Measurements from ENCODE around the gene TTC6.

Gene TTC6

GRCh38 chr14:37590428-37591139, 4.8 kb upstream of the TTC6 start:
- TF ChIP-seq ZNF274 (IDR thresholded peaks at IDR 0.05; ENCODE audit: low read depth, low read length), result no peak
- no peak overlapping the region; the same call in 1 of the 2 replicates for H3K4me3 ChIP-seq (ENCODE audit: low read length)

- no peak overlapping the region; the same call in 1 of the 2 replicates for H3K4me3 ChIP-seq (ENCODE audit: low read length)
- TF ChIP-seq ZNF274 (IDR thresholded peaks at IDR 0.05; ENCODE audit: low read depth, low read length), result no peak
Measured at GRCh38 chr14:37591311-37591940, 4.0 kb upstream of the TTC6 start.

- no peak for TF ChIP-seq ZNF274 (IDR thresholded peaks at IDR 0.05; ENCODE audit: low read depth, low read length)
- no peak overlapping the region for H3K4me3 ChIP-seq (ENCODE audit: low read length)
Measured at GRCh38 chr14:37591941-37592481, 3.4 kb upstream of the TTC6 start.

GRCh38 chr14:37592482-37593408, 2.7 kb upstream of the TTC6 start:
- TF ChIP-seq ZNF274 (IDR thresholded peaks at IDR 0.05; ENCODE audit: low read depth, low read length), result no peak
- H3K4me3 ChIP-seq (ENCODE audit: low read length), result peak overlapping the region; percentile 48; the same call in 1 of the 2 replicates

- H3K4me3 ChIP-seq (ENCODE audit: low read length), result peak overlapping the region; percentile 48; the same call in 1 of the 2 replicates
- no peak for TF ChIP-seq ZNF274 (IDR thresholded peaks at IDR 0.05; ENCODE audit: low read depth, low read length)
Measured at GRCh38 chr14:37593511-37594237, 1.8 kb upstream of the TTC6 start.

GRCh38 chr14:37594238-37594970, 1.0 kb upstream of the TTC6 start:
- H3K4me3 ChIP-seq (ENCODE audit: low read length), result peak overlapping the region; percentile 48
- no peak for TF ChIP-seq ZNF274 (IDR thresholded peaks at IDR 0.05; ENCODE audit: low read depth, low read length)

- peak overlapping the region; percentile 39 for H3K4me3 ChIP-seq (ENCODE audit: low read length)
Measured at GRCh38 chr14:37595809-37596621, 586 bp downstream of the TTC6 start.

GRCh38 chr14:37596790-37597472, 1.5 kb downstream of the TTC6 start:
- no peak for TF ChIP-seq ZNF274 (IDR thresholded peaks at IDR 0.05; ENCODE audit: low read depth, low read length)
- H3K4me3 ChIP-seq (ENCODE audit: low read length), result no peak overlapping the region

More at GRCh38 chr14:37595809-37596621, 586 bp downstream of the TTC6 start:
- no peak for TF ChIP-seq ZNF274 (IDR thresholded peaks at IDR 0.05; ENCODE audit: low read depth, low read length)

- H3K4me3 ChIP-seq (ENCODE audit: low read length), result no peak overlapping the region
- TF ChIP-seq ZNF274 (IDR thresholded peaks at IDR 0.05; ENCODE audit: low read depth, low read length), result no peak
Measured at GRCh38 chr14:37597538-37597913, 2.1 kb downstream of the TTC6 start.

GRCh38 chr14:37597914-37598746, 2.7 kb downstream of the TTC6 start:
- no peak overlapping the region for H3K4me3 ChIP-seq (ENCODE audit: low read length)
- TF ChIP-seq ZNF274 (IDR thresholded peaks at IDR 0.05; ENCODE audit: low read depth, low read length), result no peak
